Activated naive CD8-positive, alpha-beta T cell treated with anti-CD3 and anti-CD28 coated beads, Interleukin-2, amount 50 U/mL, for 24 hours (primary cell): ENCODE measurements around the gene RBM38.

Experiments
- ATAC-seq: fragments of 150-1000 bp; cut with Tn5 transposase; one replicate; pipeline ENCODE4 v1.10.0; 2021
- DNase-seq: peaks from one replicate; pipeline ENCODE4 v3.0.0; 2021
- H3K27ac Mint-ChIP-seq: one replicate; pipeline ENCODE4 v1.8.0; 2021; ENCODE audit warnings: mild to moderate bottlenecking, mixed read lengths
- H3K27me3 Mint-ChIP-seq: one replicate; pipeline ENCODE4 v1.8.0; 2021; ENCODE audit warnings: mixed read lengths
- H3K36me3 Mint-ChIP-seq: one replicate; pipeline ENCODE4 v1.8.0; 2021; ENCODE audit warnings: low read depth, mixed read lengths
- H3K4me1 Mint-ChIP-seq: one replicate; pipeline ENCODE4 v1.8.0; 2021; ENCODE audit warnings: mixed read lengths
- H3K4me3 Mint-ChIP-seq: one replicate; pipeline ENCODE4 v1.8.0; 2021; ENCODE audit warnings: mild to moderate bottlenecking, moderate library complexity, mixed read lengths
- H3K9me3 Mint-ChIP-seq: one replicate; pipeline ENCODE4 v1.8.0; 2021; ENCODE audit warnings: mixed read lengths

The RBM38 gene

DNA sequence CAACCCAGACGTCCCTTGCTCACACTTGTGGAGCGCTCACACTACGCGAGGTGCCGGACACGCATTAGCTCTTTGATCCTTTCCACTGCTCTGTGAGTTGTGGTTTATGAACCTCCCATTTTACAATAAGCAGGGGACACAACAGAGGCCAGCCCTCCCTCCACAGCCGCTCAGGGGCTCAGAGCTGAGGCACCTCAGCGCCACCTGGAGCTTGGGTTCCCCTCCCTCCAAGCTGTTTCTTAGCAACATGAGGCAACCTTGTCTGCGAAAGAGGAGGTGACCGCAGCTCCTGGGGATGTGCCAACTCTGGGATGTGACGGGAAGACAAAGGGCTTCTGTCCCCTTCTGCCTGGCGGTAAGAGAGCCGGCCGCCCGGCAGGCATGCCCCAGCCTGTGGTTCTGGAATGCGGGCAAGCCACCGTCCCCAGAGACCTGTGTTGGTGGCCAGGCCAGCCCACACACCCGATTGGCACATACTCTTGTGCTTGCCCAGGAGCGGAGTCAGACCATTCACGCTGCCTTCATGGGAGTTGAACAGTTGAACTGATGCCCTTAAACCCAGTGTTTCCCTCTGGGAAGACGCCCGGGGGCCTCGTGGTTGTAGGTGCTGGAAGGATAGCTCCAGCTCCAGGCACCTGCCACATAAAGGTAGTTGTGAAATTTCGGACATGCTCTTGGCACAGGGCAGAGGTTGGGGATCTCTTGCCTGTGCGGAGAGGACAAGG is 44.5 kb downstream of the RBM38 start:
- Mint-ChIP-seq H3K27me3 (no peaks in the 10 kb centered on the region), H3K4me1 (peaks cover 55% of the 10 kb centered on the region), H3K27ac (no peak overlapping the region), H3K4me3 (no peak overlapping the region), H3K36me3 (no peaks in the 10 kb centered on the region), H3K9me3 (no peaks in the 10 kb centered on the region)
- DNase-seq (peak; percentile 41), ATAC-seq (peak; percentile 33)

DNA sequence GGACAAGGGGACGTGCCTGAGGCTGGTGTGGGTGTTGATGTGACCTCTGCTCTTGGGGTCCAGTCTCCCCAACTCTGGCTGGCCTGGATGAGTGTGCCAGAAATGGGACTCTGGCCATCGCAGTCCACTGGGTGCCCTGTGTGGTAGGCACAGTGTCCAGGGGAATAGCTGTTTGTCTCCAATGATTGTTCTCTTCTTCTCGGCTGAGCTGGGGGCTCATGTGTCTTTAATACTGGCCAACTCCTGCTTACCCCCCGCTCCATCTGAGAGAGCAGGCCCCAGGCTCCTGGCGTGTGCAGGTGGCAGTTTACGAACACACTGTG is 45.0 kb downstream of the RBM38 start:
- Mint-ChIP-seq H3K4me3 (no peak overlapping the region), H3K27ac (no peak overlapping the region), H3K9me3 (no peaks in the 10 kb centered on the region), H3K4me1 (peaks cover 52% of the 10 kb centered on the region), H3K27me3 (no peaks in the 10 kb centered on the region), H3K36me3 (no peaks in the 10 kb centered on the region)
- ATAC-seq (no peak), DNase-seq (no peak)

DNA sequence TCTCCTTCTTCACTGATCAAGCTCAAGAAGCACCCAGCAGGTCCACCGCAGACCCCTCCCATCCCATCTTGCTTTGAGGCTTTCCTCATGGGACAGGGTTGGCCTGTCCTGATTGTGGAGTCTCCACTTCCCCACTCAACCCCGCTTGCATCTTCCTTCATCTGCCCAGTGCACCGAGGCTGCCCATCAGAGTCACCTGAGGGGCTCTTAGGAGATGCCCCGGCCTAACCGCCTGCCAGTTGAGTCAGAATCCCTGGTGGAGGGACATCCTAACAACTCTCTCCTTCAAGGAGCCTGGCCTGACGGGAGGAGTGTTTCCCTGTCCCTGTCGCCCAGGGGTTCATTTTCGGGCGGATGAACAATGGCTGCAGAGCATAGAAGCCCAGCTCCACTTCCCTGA is 46.1 kb downstream of the RBM38 start:
- peak overlapping the region; percentile 33 for H3K27ac Mint-ChIP-seq
- H3K4me3 Mint-ChIP-seq = no peak overlapping the region
- DNase-seq (no peak), ATAC-seq (no peak)
- no peaks in the 10 kb centered on the region for H3K9me3 Mint-ChIP-seq
- no peaks in the 10 kb centered on the region for H3K36me3 Mint-ChIP-seq
- H3K27me3 Mint-ChIP-seq = no peaks in the 10 kb centered on the region
- peaks cover 43% of the 10 kb centered on the region for H3K4me1 Mint-ChIP-seq

DNA sequence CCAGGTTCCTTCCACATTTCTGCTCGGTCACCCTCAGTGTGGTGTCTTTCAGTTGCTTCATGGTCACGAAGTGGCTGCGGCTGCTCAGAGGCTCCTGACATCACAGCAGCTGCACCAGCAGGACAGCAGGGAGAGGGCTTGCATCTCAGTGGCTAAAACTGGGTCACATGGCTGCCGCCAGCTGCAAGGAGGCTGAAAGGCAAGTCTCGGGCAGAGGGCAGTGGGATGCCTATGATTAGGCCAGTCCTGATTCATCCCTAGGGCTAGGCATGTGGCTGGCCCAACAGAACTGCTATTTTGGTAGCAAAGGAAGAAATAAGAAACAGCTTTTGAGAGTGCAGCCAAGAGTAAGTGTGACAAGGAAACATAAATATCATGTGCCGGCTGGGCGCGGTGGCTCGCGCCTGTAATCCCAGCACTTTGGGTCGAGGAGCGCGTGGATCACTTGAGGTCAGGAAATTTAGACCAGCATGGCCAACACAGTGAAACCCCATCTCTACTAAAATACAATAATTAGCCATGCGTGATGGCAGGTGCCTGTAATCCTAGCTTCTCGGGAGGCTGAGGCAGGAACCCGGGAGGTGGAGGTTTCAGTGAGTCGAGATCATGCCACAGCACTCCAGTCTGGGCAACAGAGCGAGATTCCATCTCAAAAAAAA is 46.6 kb downstream of the RBM38 start:
- peaks cover 38% of the 10 kb centered on the region for H3K4me1 Mint-ChIP-seq
- DNase-seq (no peak), ATAC-seq (no peak)
- H3K27me3 Mint-ChIP-seq = no peaks in the 10 kb centered on the region
- H3K4me3 Mint-ChIP-seq = no peak overlapping the region
- no peaks in the 10 kb centered on the region for H3K9me3 Mint-ChIP-seq
- H3K36me3 Mint-ChIP-seq = no peaks in the 10 kb centered on the region
- H3K27ac Mint-ChIP-seq = no peak overlapping the region

DNA sequence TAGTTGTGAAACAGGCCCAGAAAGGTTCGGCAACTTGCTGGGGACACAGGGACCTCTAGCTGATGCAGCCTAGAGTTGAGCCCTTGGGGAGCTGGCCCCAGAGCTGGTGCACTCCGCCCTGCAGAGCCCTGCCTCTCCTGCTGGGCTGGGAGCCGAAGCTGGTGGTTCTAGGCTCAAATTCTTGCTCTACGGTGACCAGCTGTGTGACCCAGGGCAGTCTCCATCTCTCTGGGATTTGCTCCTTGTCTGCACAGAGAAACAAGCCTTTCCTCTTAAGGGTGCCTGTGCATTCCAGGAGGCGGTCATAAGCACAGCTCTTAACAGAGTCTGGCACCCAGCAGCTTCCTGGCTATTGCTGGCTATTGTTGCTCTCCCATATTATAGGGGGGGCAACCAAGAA is 47.4 kb downstream of the RBM38 start:
- Mint-ChIP-seq H3K27ac (no peak overlapping the region), H3K9me3 (no peaks in the 10 kb centered on the region), H3K4me1 (peaks cover 30% of the 10 kb centered on the region), H3K36me3 (no peaks in the 10 kb centered on the region), H3K4me3 (no peak overlapping the region), H3K27me3 (no peaks in the 10 kb centered on the region)
- ATAC-seq (no peak), DNase-seq (no peak)

DNA sequence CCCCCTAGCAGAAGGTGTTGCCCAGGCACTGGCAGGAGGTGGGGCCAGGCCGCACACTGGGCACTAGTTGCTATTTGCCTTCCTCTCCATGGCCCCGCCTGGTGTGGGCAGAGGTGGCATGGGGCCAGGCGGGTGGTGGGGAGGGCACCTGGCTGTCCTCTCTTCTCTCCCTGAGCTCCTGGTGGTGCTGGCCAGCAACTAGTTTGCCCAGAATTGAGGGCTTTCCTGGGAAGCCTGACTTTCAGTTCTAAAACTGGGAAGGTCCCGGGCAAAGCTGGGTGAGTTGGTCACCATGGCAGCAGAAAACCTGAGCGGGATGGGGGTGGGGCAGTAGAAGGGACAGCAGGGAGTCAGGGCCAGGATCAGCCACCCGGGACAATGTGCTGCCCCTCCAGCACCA is 48.2 kb downstream of the RBM38 start:
- Mint-ChIP-seq H3K27me3 (no peaks in the 10 kb centered on the region), H3K9me3 (no peaks in the 10 kb centered on the region), H3K36me3 (no peaks in the 10 kb centered on the region), H3K27ac (no peak overlapping the region), H3K4me1 (peaks cover 21% of the 10 kb centered on the region), H3K4me3 (no peak overlapping the region)
- ATAC-seq = no peak
- no peak for DNase-seq

DNA sequence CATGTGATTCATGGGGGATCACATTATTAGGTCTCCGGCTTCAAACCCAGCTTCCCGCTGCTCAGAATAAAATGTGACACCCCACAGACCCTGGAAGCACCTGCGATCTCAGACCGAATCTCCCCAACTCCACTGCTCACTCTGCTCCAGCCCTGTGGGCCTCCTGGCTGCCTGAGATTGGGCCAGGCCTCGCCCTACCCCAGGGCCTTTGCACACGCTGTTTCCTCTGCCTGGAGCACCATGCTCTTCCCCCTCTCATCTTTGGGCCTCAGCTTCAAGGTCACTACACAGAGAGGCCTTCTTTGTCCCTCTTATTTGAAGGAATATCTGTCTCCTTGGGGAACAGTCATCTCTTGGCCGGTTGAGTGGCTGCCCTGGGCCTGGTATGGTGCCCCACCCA is 48.8 kb downstream of the RBM38 start:
- ATAC-seq = no peak
- no peak overlapping the region for H3K27ac Mint-ChIP-seq

DNA sequence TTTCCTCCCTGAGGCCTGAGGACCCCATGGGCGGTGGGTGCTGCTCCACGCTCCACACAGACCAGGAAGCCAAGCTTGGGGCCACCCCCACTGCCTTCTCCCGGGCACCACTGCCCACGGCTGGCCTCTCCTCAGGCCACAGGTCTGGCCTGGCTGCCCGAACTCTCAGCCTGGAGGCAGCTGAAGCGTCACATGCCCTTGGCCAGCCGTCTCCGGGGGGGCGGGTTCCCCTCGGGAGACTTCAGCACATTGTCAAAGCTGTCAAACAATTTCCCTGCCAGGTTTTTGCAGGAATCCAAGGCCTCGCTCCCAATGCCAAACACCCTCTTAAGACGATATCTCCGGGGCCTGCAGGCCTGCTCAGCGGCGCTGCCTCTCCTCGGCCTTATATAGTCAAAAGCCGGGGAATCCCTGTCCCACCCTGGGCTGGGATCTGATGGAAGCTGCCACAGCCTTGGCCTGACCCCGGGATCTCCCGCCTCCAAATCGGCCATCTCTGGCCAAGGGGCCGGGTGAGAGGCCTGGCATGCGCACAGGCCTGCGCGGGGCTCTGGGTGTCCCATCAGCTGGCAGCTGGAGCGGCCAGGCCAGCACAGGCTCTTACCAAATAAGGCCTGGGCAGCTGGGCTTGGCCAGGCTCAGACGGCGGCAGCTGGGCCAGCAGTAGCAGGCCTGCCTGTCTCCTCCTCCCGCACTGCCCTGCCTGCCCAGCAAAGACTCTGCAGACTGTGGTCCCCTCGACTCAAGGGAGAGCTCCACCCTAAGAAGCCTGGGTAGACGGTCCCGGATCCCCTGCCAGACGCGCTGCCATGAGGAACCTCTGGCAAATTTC is 49.7 kb downstream of the RBM38 start:
- DNase-seq (no peak), ATAC-seq (no peak)
- H3K4me3 Mint-ChIP-seq = no peak overlapping the region
- H3K36me3 Mint-ChIP-seq = no peaks in the 10 kb centered on the region
- H3K27me3 Mint-ChIP-seq = no peaks in the 10 kb centered on the region
- peaks cover 7% of the 10 kb centered on the region for H3K4me1 Mint-ChIP-seq
- H3K9me3 Mint-ChIP-seq = no peaks in the 10 kb centered on the region
- no peak overlapping the region for H3K27ac Mint-ChIP-seq

More for the DNA sequence above, 48.8 kb downstream of the RBM38 start:
- H3K27me3 Mint-ChIP-seq = no peaks in the 10 kb centered on the region
- no peaks in the 10 kb centered on the region for H3K36me3 Mint-ChIP-seq
- no peak for DNase-seq
- H3K9me3 Mint-ChIP-seq = no peaks in the 10 kb centered on the region
- peaks cover 16% of the 10 kb centered on the region for H3K4me1 Mint-ChIP-seq
- no peak overlapping the region for H3K4me3 Mint-ChIP-seq

DNA sequence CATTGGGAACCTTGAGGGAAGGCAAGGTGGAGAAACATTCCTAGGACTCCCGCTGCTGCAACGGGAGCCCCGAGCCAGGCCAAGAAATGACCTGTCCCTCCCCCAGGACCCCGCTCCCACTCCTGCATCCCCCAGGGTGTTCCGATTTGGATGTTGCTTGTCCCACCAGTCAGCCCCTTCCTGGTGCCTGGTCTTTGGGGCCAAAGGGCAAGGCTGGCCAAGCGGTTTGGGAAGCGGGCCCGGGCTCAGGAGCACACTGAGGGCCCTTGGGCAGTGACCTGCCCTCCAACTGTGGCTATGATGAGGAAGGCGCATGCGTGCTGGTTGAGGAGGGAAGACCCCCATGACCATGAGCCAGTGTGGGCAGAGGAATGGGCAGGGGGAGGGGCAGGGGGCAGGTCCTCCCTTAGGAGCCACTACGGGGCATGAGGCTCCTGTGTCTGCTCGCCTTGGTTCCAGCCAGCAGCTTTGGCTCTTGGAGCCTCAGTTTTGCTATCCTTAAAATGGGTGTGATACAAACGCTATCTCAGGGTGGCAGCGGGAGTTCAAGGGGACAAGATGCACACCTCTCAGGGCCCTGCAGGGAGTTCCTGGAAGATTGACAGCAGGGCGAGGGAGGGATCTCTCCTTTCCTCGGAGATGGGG is 50.4 kb downstream of the RBM38 start:
- Mint-ChIP-seq H3K36me3 (no peaks in the 10 kb centered on the region), H3K27ac (no peak overlapping the region), H3K27me3 (no peaks in the 10 kb centered on the region), H3K9me3 (no peaks in the 10 kb centered on the region), H3K4me1 (peaks cover 2% of the 10 kb centered on the region), H3K4me3 (no peak overlapping the region)
- DNase-seq (no peak), ATAC-seq (no peak)

DNA sequence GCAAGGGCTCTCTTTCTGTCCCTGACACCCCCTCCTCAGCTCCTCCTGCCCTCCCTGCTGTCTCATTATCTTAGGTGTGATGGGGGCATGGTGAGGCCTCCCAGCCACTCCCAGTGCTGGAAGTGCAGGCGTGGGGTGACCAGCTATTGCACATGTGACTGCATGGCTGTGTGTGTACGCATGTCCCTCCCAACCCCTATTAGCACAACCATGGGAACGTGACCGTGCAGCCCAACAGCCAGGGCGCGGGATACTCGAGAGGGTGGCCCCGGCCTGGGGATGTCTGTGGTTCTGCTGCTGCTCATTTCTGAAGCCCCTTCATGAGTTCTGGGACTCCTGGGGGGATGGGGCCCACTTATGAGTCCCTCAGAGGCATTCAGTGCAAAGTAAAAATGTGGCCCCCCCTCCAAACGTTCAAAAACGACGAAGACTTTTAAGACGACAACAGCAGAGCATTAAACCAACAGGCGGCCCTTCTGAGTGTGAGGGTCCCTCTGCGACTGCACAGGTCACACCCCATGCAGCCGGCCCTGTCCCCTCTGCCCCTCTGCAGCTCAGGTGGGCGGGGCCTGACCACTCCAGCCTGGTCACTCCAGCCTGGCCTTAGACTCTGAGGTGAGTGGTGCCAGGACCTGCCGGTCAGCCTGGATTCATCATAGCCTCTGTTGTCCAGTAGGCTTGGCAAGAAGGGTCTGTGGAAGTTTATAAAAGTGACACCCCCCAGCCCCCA is 51.1 kb downstream of the RBM38 start:
- Mint-ChIP-seq H3K4me3 (no peak overlapping the region), H3K27ac (no peak overlapping the region), H3K36me3 (no peaks in the 10 kb centered on the region), H3K9me3 (no peaks in the 10 kb centered on the region), H3K27me3 (no peaks in the 10 kb centered on the region), H3K4me1 (peaks cover 2% of the 10 kb centered on the region)
- DNase-seq = no peak
- no peak for ATAC-seq

DNA sequence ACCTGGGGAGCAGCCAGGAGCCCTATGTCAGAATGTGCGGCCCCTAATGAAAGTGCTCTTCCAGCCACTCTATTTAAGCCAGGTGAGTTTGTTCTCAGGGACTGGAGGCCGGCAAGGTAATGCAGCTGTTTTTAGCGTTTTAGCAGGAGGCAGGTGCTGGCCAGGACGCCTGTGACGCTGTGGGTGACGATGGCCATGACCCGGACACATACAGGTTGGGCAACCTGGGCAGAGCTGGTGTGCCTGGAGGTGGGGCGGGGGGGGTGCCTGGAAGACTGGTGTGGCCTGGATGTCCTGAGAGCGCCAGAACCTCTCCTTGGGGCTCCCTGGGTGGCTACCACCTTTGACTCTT is 51.7 kb downstream of the RBM38 start:
- Mint-ChIP-seq H3K9me3 (no peaks in the 10 kb centered on the region), H3K4me1 (peaks cover 2% of the 10 kb centered on the region), H3K27me3 (no peaks in the 10 kb centered on the region), H3K27ac (no peak overlapping the region), H3K4me3 (no peak overlapping the region), H3K36me3 (no peaks in the 10 kb centered on the region)
- ATAC-seq (no peak), DNase-seq (no peak)

DNA sequence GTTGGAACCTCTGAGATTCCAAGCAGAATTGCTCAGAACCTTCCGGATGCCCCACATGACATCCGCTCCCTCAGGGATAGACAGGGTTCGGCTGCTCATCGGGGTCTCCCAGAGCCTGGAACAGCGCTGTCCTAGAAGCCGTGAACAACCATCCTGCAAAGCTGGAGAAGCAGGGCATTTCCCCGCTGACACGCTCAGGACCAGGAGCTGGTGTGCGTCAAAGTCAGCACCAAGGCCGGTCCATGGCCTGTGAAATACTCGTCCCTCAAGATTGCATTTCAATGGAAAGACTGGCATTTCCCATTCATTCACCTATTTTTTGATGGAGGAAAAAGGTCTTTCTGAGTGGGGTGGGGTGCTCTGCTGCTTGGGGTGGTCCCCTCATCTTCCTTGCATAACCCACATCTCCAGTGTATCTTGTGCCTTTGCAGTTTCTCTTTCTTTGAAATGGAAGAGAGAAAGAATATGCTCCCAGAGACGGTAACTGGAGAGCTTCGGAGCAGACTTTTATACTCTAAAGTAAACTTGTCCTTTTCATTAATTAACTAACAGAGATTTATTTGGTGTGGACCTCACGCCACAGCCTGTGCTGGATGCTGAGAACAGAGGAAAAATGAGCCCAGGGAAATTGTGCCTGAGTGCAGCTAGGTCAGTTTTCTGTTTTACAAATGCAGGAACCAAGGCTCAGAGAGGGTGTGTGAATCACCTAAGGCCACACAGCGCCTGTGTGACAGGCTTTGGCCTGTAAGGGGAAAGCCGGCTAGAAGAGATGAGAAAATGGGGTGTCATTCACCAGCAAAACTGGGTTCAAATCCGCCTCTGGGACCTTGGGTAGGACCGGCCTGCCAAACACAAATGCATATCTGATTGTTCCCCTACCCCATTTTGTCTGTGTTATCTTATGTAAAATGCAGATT is 52.4 kb downstream of the RBM38 start:
- Mint-ChIP-seq H3K9me3 (no peaks in the 10 kb centered on the region), H3K27me3 (no peaks in the 10 kb centered on the region), H3K27ac (no peak overlapping the region), H3K36me3 (no peaks in the 10 kb centered on the region), H3K4me1 (peaks cover 2% of the 10 kb centered on the region), H3K4me3 (no peak overlapping the region)
- ATAC-seq (no peak), DNase-seq (no peak)

DNA sequence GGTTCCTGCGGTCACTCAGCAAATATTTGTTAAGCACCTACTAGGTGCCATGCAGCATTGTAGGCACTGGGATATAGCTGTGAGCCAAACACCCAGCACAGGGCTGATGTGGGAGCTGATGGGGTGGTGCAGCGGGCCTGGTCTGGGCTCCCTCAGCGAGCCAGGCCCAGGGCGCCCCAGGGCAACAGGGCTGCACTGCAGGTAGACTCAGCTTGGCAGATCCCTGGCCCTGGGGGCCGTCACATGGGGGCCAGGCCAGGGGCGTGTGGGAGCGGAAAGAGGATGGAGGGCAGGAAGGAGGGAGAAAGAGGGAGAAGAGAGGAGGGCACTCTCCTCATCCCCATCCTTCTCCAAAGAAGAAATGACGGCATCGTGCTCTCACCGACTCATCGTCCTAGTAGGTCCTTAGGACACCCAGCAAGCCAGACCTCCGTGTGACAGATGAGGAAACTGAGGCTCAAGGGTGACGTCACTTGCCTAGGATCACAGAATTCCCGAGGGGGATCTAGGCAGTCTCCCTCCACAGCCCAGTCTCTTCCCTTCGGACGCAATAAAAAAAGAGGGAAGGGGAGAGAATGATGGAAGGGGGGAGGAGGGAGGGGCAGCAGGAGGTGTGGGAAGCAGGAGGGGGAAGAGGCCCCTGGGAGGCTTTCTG is 53.3 kb downstream of the RBM38 start:
- no peaks in the 10 kb centered on the region for H3K27me3 Mint-ChIP-seq
- peaks cover 3% of the 10 kb centered on the region for H3K4me1 Mint-ChIP-seq
- H3K27ac Mint-ChIP-seq = no peak overlapping the region
- ATAC-seq = no peak
- no peak for DNase-seq
- no peak overlapping the region for H3K4me3 Mint-ChIP-seq
- H3K36me3 Mint-ChIP-seq = no peaks in the 10 kb centered on the region
- no peaks in the 10 kb centered on the region for H3K9me3 Mint-ChIP-seq
